DND-41 (cell line): ENCODE results near the gene GRID2.

Experiments used
- EZH2 ChIP-seq: IDR thresholded peaks from 3 replicates; pipeline ENCODE4 v1.6.1; 2012; ENCODE audit warnings: borderline replicate concordance, low read depth, mild to moderate bottlenecking, moderate library complexity, low read length, inconsistent platforms; ENCODE audit not compliant: severe bottlenecking
- TF ChIP-seq, protein P1 (sequence below): IDR thresholded peaks from 2 replicates; pipeline ENCODE4 v1.5.1; 2012; ENCODE audit warnings: borderline replicate concordance, low read length, moderate library complexity, mild to moderate bottlenecking; ENCODE audit not compliant: poor library complexity, severe bottlenecking; ENCODE audit errors: extremely low read depth

DNA sequence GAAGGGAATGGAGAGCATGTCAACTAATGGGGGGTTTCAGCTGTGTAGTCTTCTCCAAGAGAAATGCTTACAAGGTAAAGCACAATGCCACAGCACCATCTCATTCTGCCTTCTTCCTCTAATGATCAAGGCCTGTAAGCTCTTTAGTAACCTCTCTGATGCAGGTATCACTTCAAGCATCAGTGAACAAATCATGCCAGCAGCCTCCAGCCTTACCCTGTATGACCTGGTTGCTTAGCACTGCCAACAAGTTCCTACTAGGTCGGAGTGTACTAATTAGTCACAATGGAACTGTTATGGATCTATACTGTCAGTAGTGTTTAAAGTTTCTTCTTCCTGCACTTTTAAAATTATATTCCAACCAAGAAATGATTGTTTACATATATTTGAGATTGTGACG, 197.7 kb downstream of the GRID2 start:
- TF ChIP-seq, protein P1, sequence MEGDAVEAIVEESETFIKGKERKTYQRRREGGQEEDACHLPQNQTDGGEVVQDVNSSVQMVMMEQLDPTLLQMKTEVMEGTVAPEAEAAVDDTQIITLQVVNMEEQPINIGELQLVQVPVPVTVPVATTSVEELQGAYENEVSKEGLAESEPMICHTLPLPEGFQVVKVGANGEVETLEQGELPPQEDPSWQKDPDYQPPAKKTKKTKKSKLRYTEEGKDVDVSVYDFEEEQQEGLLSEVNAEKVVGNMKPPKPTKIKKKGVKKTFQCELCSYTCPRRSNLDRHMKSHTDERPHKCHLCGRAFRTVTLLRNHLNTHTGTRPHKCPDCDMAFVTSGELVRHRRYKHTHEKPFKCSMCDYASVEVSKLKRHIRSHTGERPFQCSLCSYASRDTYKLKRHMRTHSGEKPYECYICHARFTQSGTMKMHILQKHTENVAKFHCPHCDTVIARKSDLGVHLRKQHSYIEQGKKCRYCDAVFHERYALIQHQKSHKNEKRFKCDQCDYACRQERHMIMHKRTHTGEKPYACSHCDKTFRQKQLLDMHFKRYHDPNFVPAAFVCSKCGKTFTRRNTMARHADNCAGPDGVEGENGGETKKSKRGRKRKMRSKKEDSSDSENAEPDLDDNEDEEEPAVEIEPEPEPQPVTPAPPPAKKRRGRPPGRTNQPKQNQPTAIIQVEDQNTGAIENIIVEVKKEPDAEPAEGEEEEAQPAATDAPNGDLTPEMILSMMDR: no peak
- TF ChIP-seq EZH2: no peak
